GM12864 (cell line): ENCODE measurements around the gene CDHR2.

ENCODE experiments used
- DNase-seq: peaks from one replicate; pipeline ENCODE4 v3.0.0-alpha.2; 2011; ENCODE audit warnings: low read depth
- H3K4me3 ChIP-seq: 2 replicates; pipeline ENCODE4 v1.5.1; 2011; ENCODE audit warnings: mild to moderate bottlenecking, low read depth, low read length, control low read depth
- CTCF ChIP-seq: IDR thresholded peaks from 2 replicates; pipeline ENCODE4 v1.5.1; 2011; ENCODE audit warnings: low read depth, mild to moderate bottlenecking, moderate library complexity, low read length, control low read depth, inconsistent platforms; ENCODE audit errors: missing control alignments

CDHR2 gene

GRCh38 chr5:176633598-176633997 is 84.5 kb downstream of the CDHR2 start:
- no peak for DNase-seq
- TF ChIP-seq CTCF, result no peak
- no peak overlapping the region for H3K4me3 ChIP-seq

- DNase-seq, result no peak
- no peak overlapping the region for H3K4me3 ChIP-seq
- no peak for TF ChIP-seq CTCF
These were observed 87.3 kb downstream of the CDHR2 start for GRCh38 chr5:176636426-176636825.

GRCh38 chr5:176637556-176637955 is 88.4 kb downstream of the CDHR2 start:
- TF ChIP-seq CTCF, result no peak
- no peak overlapping the region for H3K4me3 ChIP-seq
- no peak for DNase-seq

GRCh38 chr5:176638437-176638836 is 89.3 kb downstream of the CDHR2 start:
- TF ChIP-seq CTCF, result no peak
- H3K4me3 ChIP-seq, result no peak overlapping the region
- DNase-seq, result no peak

- H3K4me3 ChIP-seq, result no peak overlapping the region
- TF ChIP-seq CTCF, result no peak
- no peak for DNase-seq
These were observed 90.1 kb downstream of the CDHR2 start for GRCh38 chr5:176639208-176639607.

GRCh38 chr5:176639981-176640380 is 90.8 kb downstream of the CDHR2 start:
- no peak for TF ChIP-seq CTCF
- H3K4me3 ChIP-seq, result no peak overlapping the region
- no peak for DNase-seq

GRCh38 chr5:176640616-176641015 is 91.5 kb downstream of the CDHR2 start:
- TF ChIP-seq CTCF, result no peak
- no peak for DNase-seq
- H3K4me3 ChIP-seq, result no peak overlapping the region
